G401.6 (cell line): ENCODE measurements around the gene WDR62.
A peak's percentile ranks its signal among the peaks of the same experiment; 100 is the strongest.
"Not testable (repeated sequence)": the region's sequence is repeated elsewhere in the genome, so short reads cannot be mapped to it uniquely, and the experiment has no call there.

Experiments
- FAIRE-seq: peaks from 2 replicates; lab custom pipeline; 2012; peaks lifted over from hg19 to GRCh38; lab: Jason Lieb, UNC

WDR62 gene

GRCh38 chr19:36112678-36113077, 58.0 kb downstream of the WDR62 start:
- no peak for FAIRE-seq

- FAIRE-seq: no peak
Measured at GRCh38 chr19:36113425-36113824, 58.7 kb downstream of the WDR62 start.

GRCh38 chr19:36113894-36114720, 59.4 kb downstream of the WDR62 start:
- no peak for FAIRE-seq

GRCh38 chr19:36114721-36115452, 60.2 kb downstream of the WDR62 start, which contains the start of gene POLR2I:
Gene POLR2I (minus strand): TSS chr19:36114875. CDS start chr19:36114856, 19 bp downstream.
- FAIRE-seq: peak; percentile 99

GRCh38 chr19:36115453-36116343, 61.0 kb downstream of the WDR62 start, which contains the start of gene TBCB:
Gene TBCB (plus strand): TSS chr19:36115468. CDS start chr19:36115561, 93 bp downstream.
- FAIRE-seq: no peak

- FAIRE-seq: no peak
Measured at GRCh38 chr19:36116344-36116637, 61.6 kb downstream of the WDR62 start.

- no peak for FAIRE-seq
Measured at GRCh38 chr19:36120092-36120983, 65.6 kb downstream of the WDR62 start.

- no peak for FAIRE-seq
Measured at GRCh38 chr19:36120984-36121358, 66.3 kb downstream of the WDR62 start.

GRCh38 chr19:36121486-36122124, 66.9 kb downstream of the WDR62 start:
- no peak for FAIRE-seq

GRCh38 chr19:36125557-36125956, 70.9 kb downstream of the WDR62 start:
- no peak for FAIRE-seq

GRCh38 chr19:36128392-36128736, 73.7 kb downstream of the WDR62 start:
- FAIRE-seq: no peak

GRCh38 chr19:36131221-36131620, 76.5 kb downstream of the WDR62 start:
- FAIRE-seq: not testable (repeated sequence)

- FAIRE-seq: not testable (repeated sequence)
Measured at GRCh38 chr19:36134867-36135266, 80.2 kb downstream of the WDR62 start.

- no peak for FAIRE-seq
Measured at GRCh38 chr19:36136964-36137686, 82.4 kb downstream of the WDR62 start.

- FAIRE-seq: no peak
Measured at GRCh38 chr19:36139120-36139472, 84.4 kb downstream of the WDR62 start.

GRCh38 chr19:36139473-36140303, 85.0 kb downstream of the WDR62 start, which contains the start of gene CAPNS1:
Gene CAPNS1 (plus strand): TSS chr19:36140066. CDS start chr19:36141012, 946 bp downstream.
- FAIRE-seq: peak; percentile 77

- FAIRE-seq: no peak
Measured at GRCh38 chr19:36140304-36141038, 85.8 kb downstream of the WDR62 start.

- peak; percentile 89 for FAIRE-seq
Measured at GRCh38 chr19:36141039-36141927, 86.6 kb downstream of the WDR62 start.
